ENCODE measurements around the gene NBPF14.
"Not testable (repeated sequence)": the region's sequence is repeated elsewhere in the genome, so short reads cannot be mapped to it uniquely, and the experiment has no call there.

DNA sequence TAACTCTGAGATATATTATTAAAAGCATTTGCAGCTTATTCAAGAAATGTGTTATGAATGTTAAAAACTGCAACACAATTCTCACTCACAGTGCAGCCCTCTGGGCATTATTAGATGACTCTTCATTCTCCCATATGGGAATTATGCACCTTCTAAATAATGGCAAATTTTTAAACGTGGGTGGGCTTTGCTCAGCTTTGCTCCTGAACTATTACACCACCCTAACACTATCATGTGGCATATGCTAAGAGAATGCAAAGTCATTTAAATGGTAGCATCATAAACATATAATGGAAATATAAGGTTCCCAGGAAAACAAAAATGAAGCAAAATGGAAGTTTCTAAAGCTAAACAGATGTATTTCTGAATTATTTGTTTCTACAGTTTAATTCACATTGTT is 22.4 kb upstream of the NBPF14 start:
- TF ChIP-seq, protein P1, sequence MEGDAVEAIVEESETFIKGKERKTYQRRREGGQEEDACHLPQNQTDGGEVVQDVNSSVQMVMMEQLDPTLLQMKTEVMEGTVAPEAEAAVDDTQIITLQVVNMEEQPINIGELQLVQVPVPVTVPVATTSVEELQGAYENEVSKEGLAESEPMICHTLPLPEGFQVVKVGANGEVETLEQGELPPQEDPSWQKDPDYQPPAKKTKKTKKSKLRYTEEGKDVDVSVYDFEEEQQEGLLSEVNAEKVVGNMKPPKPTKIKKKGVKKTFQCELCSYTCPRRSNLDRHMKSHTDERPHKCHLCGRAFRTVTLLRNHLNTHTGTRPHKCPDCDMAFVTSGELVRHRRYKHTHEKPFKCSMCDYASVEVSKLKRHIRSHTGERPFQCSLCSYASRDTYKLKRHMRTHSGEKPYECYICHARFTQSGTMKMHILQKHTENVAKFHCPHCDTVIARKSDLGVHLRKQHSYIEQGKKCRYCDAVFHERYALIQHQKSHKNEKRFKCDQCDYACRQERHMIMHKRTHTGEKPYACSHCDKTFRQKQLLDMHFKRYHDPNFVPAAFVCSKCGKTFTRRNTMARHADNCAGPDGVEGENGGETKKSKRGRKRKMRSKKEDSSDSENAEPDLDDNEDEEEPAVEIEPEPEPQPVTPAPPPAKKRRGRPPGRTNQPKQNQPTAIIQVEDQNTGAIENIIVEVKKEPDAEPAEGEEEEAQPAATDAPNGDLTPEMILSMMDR (IDR thresholded peaks at IDR 0.05), result not testable (repeated sequence)
- not testable (repeated sequence) for TF ChIP-seq POLR2A (IDR thresholded peaks at IDR 0.05)

Measured in lower leg skin (tissue), 3 donors.